ENCODE results near the gene AKNA. TPM values are rescaled to one million over a fixed set of nuclear protein-coding genes. Genes with fewer than 3 reads are reported as not detected.
A peak's percentile ranks its signal among the peaks of the same experiment; 100 is the strongest.

AKNA gene
- total RNA-seq, 4 donors from 2014 or later = 34.8 to 63.2 (median 48.6) TPM

- DNase-seq = no peak
- intact Hi-C loops (cut with DNase I; ENCODE audit: low total_unique reads) = loop anchor here (5.0 to 10.0 kb wide), 2 partner anchors 50 to 638 kb away; no protein-coding TSS in a partner anchor
- Histone ChIP-seq H3K9me3 (no peaks in the 10 kb centered on the region), H3K27ac (peak overlapping the region; percentile 90 to 92 (median 91)), H3K4me1 (peaks cover 14 to 77% (median 66%) of the 10 kb centered on the region in 4 donors), H3K36me3 (no peaks in the 10 kb centered on the region), H3K4me3 (no peak overlapping the region), H3K27me3 (no peaks in the 10 kb centered on the region)
- TF ChIP-seq POLR2A (IDR thresholded peaks at IDR 0.05) (no peak), EP300 (IDR thresholded peaks at IDR 0.05; ENCODE audit: low read depth) (no peak), POLR2AphosphoS5 (IDR thresholded peaks at IDR 0.05) (no peak)
- TF ChIP-seq, protein P1, sequence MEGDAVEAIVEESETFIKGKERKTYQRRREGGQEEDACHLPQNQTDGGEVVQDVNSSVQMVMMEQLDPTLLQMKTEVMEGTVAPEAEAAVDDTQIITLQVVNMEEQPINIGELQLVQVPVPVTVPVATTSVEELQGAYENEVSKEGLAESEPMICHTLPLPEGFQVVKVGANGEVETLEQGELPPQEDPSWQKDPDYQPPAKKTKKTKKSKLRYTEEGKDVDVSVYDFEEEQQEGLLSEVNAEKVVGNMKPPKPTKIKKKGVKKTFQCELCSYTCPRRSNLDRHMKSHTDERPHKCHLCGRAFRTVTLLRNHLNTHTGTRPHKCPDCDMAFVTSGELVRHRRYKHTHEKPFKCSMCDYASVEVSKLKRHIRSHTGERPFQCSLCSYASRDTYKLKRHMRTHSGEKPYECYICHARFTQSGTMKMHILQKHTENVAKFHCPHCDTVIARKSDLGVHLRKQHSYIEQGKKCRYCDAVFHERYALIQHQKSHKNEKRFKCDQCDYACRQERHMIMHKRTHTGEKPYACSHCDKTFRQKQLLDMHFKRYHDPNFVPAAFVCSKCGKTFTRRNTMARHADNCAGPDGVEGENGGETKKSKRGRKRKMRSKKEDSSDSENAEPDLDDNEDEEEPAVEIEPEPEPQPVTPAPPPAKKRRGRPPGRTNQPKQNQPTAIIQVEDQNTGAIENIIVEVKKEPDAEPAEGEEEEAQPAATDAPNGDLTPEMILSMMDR (IDR thresholded peaks at IDR 0.05) = no peak
- in situ Hi-C loops (cut with MboI; ENCODE audit: low pct_ligation_motif_present in 1 of 4, low pct_unique_long_range_greater_than_20kb in 1 of 4, low sequenced_read_pairs in 3 of 4) = no loop called here
- 39 to 48% methylated on average over 3 to 7 of the region's 7 CpGs for WGBS, 2 donors (ENCODE audit: low coverage in 1 of 2)
These were observed 6.9 kb upstream of the AKNA start for GRCh38 chr9:114394523-114395333.

DNA sequence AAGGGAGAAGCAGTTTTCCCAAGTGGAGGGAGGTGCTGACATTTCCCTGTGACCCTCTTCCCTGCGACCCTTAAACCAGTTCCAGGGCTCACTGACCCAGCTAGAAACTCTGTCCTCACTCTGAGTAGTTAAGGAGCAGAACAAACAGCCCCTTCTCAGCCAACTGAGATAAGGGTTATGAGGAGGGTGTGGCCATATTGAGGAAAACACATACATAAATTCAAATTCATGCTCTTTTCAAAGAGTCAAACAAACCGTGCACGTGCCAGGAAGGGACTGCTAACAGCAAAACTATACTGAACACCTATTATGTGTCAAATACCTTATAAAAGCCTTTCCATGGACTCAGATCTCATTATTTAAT, 4.9 kb upstream of the AKNA start:
- Histone ChIP-seq H3K27me3 (no peaks in the 10 kb centered on the region), H3K4me1 (peaks cover 29 to 93% (median 82%) of the 10 kb centered on the region in 4 donors), H3K36me3 (no peaks in the 10 kb centered on the region), H3K27ac (peak overlapping the region; percentile 90 to 92 (median 91)), H3K4me3 (no peak overlapping the region), H3K9me3 (no peaks in the 10 kb centered on the region)
- TF ChIP-seq POLR2AphosphoS5 (IDR thresholded peaks at IDR 0.05) = peak in 2 of 3 donors; percentile 44 to 60
- TF ChIP-seq POLR2A (IDR thresholded peaks at IDR 0.05) = no peak
- TF ChIP-seq, protein P1 (IDR thresholded peaks at IDR 0.05) = no peak
- no peak for TF ChIP-seq EP300 (IDR thresholded peaks at IDR 0.05; ENCODE audit: low read depth)
- intact Hi-C loops (cut with DNase I; ENCODE audit: low total_unique reads) (loop anchor here (10.0 kb wide), 1 partner anchor 48 kb away; no protein-coding TSS in a partner anchor), in situ Hi-C loops (cut with MboI; ENCODE audit: low pct_ligation_motif_present in 1 of 4, low pct_unique_long_range_greater_than_20kb in 1 of 4, low sequenced_read_pairs in 3 of 4) (no loop called here)
- WGBS, 2 donors (ENCODE audit: low coverage in 1 of 2) = 19 to 26% methylated on average over 3 of the region's 3 CpGs
- DNase-seq = peak; percentile 72

- 75 to 83% methylated on average over 2 of the region's 2 CpGs for WGBS, 2 donors (ENCODE audit: low coverage in 1 of 2)
- DNase-seq = no peak
- TF ChIP-seq, protein P1 (IDR thresholded peaks at IDR 0.05) = no peak
- TF ChIP-seq POLR2AphosphoS5 (IDR thresholded peaks at IDR 0.05) (no peak), EP300 (IDR thresholded peaks at IDR 0.05; ENCODE audit: low read depth) (no peak), POLR2A (IDR thresholded peaks at IDR 0.05) (no peak)
- Histone ChIP-seq H3K4me3 (no peak overlapping the region), H3K27ac (peak overlapping the region in 3 of 4 donors; percentile 3 to 91 (median 90)), H3K9me3 (no peaks in the 10 kb centered on the region), H3K27me3 (no peaks in the 10 kb centered on the region), H3K36me3 (no peaks in the 10 kb centered on the region), H3K4me1 (peaks cover 33 to 94% (median 86%) of the 10 kb centered on the region in 4 donors)
- in situ Hi-C loops (cut with MboI; ENCODE audit: low pct_ligation_motif_present in 1 of 4, low pct_unique_long_range_greater_than_20kb in 1 of 4, low sequenced_read_pairs in 3 of 4) (no loop called here), intact Hi-C loops (cut with DNase I; ENCODE audit: low total_unique reads) (loop anchor here (10.0 kb wide), 1 partner anchor 46 kb away; no protein-coding TSS in a partner anchor)
These were observed 3.2 kb upstream of the AKNA start for GRCh38 chr9:114390952-114391351.

DNA sequence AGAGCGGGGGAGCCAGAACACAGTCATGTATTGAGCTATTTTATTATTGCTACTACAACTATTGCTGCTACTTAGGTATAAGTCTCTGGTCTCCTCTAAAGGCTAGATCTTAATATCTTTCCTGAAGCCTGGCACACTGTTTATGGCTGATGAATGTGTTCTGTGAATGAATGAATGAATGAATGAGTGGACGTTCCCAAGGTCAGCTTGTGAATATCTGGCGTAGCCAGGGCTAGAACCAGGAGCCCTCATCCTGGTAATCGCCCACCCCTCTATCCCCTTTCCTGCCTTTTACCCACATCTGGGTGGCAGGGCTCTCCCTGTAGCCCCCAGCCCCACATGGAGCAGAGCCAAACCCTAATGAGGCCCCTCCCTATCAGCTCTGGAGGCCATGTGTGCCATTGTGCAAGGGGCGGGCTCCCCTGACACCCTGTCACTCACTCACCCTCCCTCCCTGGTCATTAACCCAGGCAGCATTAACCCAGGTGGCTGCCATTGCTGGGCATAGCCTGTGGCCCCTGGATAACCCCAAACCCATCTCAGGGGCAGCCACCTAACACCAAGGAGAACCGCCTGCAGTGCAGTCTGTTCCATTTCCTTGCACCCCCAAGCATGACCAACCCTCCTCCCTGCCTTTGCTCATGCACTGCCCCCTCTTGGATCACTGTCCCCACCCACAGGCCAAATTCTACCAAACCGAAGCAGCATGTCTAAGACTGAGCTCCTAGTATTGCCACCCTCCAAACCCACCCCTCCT, 2.0 kb upstream of the AKNA start:
- H3K27ac ChIP-seq = peak overlapping the region; percentile 86 to 91 (median 90)
- H3K36me3 ChIP-seq = no peaks in the 10 kb centered on the region
- 77 to 88% methylated on average over 3 to 7 of the region's 7 CpGs for WGBS, 2 donors (ENCODE audit: low coverage in 1 of 2)
- in situ Hi-C loops (cut with MboI; ENCODE audit: low pct_ligation_motif_present in 1 of 4, low pct_unique_long_range_greater_than_20kb in 1 of 4, low sequenced_read_pairs in 3 of 4) (no loop called here), intact Hi-C loops (cut with DNase I; ENCODE audit: low total_unique reads) (loop anchor here (10.0 kb wide), 1 partner anchor 45 kb away; no protein-coding TSS in a partner anchor)
- peaks cover 26 to 94% (median 86%) of the 10 kb centered on the region in 4 donors for H3K4me1 ChIP-seq
- H3K9me3 ChIP-seq = no peaks in the 10 kb centered on the region
- no peak overlapping the region for H3K4me3 ChIP-seq
- TF ChIP-seq, protein P1 (IDR thresholded peaks at IDR 0.05) = no peak
- DNase-seq = no peak
- H3K27me3 ChIP-seq = no peaks in the 10 kb centered on the region
